ENCODE data around the gene MED12L.

DNA sequence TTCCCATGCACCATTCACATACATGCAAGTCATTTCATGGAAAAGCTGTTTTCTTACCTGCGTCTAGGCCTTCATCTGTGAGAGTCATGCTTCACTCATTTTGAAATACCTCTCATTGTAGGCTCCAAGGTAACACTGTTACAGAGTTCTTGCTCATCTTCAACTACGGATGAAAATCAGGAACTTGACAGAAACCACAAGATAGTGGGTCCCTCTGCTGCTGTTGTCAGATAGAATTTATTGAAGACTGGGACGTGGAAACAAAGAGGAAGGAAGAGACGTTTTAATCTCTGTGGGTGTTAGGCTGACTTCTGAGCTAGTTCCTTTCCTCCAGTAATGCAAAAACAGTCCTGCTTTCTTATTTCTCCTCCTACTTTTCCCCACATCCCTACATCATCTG lies 192.8 kb downstream of the MED12L start, which contains the start of gene P2RY14:
- TF ChIP-seq MYC (IDR thresholded peaks at IDR 0.05; ENCODE audit: low read depth, low read length): no peak
- TF ChIP-seq, protein P1, sequence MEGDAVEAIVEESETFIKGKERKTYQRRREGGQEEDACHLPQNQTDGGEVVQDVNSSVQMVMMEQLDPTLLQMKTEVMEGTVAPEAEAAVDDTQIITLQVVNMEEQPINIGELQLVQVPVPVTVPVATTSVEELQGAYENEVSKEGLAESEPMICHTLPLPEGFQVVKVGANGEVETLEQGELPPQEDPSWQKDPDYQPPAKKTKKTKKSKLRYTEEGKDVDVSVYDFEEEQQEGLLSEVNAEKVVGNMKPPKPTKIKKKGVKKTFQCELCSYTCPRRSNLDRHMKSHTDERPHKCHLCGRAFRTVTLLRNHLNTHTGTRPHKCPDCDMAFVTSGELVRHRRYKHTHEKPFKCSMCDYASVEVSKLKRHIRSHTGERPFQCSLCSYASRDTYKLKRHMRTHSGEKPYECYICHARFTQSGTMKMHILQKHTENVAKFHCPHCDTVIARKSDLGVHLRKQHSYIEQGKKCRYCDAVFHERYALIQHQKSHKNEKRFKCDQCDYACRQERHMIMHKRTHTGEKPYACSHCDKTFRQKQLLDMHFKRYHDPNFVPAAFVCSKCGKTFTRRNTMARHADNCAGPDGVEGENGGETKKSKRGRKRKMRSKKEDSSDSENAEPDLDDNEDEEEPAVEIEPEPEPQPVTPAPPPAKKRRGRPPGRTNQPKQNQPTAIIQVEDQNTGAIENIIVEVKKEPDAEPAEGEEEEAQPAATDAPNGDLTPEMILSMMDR (IDR thresholded peaks at IDR 0.05; ENCODE audit: low read depth, low read length): no peak
- no peak for TF ChIP-seq POLR2A (IDR thresholded peaks at IDR 0.05; ENCODE audit: extremely low read depth, insufficient read length)

Measured in NB4 (cell line).